ENCODE data around the gene SLC22A12.

DNA sequence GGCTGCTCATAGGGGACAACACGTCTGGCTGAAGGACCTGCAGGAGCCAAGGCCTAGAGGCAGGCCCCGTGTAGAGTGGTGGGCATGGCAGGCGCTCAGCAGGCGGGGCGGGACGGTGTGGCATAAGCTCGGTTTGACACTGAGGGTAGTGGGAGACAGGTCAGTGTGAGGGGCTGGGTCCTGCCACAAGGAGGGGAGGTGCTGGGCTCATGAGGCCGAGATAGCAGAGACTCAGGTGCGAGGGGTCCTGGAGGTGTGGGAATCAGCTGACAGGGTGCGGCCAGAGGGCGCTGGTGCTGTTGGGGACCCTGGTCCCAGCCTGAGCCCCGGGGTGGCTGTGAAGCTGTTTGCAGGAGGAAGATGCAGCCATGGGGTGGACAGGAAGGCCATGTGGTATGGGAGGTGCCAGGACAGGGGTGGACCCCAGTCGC lies 6.7 kb downstream of the SLC22A12 start:
- no peak for TF ChIP-seq YY1 (IDR thresholded peaks at IDR 0.05; ENCODE audit: low read depth)
- TF ChIP-seq TAF1 (IDR thresholded peaks at IDR 0.05; ENCODE audit: low read depth) = no peak
- TF ChIP-seq CEBPB (IDR thresholded peaks at IDR 0.05) = no peak
- no peak for TF ChIP-seq TCF12 (IDR thresholded peaks at IDR 0.05; ENCODE audit: low read depth)
- TF ChIP-seq RAD21 (IDR thresholded peaks at IDR 0.05; ENCODE audit: low read depth) = no peak
- no peak for TF ChIP-seq EP300 (IDR thresholded peaks at IDR 0.05; ENCODE audit: borderline replicate concordance)
- TF ChIP-seq, protein P1, sequence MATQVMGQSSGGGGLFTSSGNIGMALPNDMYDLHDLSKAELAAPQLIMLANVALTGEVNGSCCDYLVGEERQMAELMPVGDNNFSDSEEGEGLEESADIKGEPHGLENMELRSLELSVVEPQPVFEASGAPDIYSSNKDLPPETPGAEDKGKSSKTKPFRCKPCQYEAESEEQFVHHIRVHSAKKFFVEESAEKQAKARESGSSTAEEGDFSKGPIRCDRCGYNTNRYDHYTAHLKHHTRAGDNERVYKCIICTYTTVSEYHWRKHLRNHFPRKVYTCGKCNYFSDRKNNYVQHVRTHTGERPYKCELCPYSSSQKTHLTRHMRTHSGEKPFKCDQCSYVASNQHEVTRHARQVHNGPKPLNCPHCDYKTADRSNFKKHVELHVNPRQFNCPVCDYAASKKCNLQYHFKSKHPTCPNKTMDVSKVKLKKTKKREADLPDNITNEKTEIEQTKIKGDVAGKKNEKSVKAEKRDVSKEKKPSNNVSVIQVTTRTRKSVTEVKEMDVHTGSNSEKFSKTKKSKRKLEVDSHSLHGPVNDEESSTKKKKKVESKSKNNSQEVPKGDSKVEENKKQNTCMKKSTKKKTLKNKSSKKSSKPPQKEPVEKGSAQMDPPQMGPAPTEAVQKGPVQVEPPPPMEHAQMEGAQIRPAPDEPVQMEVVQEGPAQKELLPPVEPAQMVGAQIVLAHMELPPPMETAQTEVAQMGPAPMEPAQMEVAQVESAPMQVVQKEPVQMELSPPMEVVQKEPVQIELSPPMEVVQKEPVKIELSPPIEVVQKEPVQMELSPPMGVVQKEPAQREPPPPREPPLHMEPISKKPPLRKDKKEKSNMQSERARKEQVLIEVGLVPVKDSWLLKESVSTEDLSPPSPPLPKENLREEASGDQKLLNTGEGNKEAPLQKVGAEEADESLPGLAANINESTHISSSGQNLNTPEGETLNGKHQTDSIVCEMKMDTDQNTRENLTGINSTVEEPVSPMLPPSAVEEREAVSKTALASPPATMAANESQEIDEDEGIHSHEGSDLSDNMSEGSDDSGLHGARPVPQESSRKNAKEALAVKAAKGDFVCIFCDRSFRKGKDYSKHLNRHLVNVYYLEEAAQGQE (IDR thresholded peaks at IDR 0.05; ENCODE audit: low read depth) = no peak
- TF ChIP-seq NFIC (IDR thresholded peaks at IDR 0.05) = no peak
- TF ChIP-seq, protein P2, sequence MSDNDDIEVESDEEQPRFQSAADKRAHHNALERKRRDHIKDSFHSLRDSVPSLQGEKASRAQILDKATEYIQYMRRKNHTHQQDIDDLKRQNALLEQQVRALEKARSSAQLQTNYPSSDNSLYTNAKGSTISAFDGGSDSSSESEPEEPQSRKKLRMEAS (IDR thresholded peaks at IDR 0.05) = no peak
- no peak for TF ChIP-seq ZBTB7A (IDR thresholded peaks at IDR 0.05; ENCODE audit: low read depth)
